Smooth muscle cell of the coronary artery (primary cell): ENCODE results near the gene PLEKHA8. TPM values are rescaled to one million over a fixed set of nuclear protein-coding genes. Genes with fewer than 3 reads are reported as not detected.

ENCODE experiments used
- total RNA-seq: library from RNA; depleted of rRNA; stranded (reverse); fragments of >200 nt; gene quantifications from 2 replicates; pipeline ENCODE4 v1.2.3, GENCODE V29; 2014; ENCODE audit warnings: low replicate concordance

The PLEKHA8 gene, protein sequence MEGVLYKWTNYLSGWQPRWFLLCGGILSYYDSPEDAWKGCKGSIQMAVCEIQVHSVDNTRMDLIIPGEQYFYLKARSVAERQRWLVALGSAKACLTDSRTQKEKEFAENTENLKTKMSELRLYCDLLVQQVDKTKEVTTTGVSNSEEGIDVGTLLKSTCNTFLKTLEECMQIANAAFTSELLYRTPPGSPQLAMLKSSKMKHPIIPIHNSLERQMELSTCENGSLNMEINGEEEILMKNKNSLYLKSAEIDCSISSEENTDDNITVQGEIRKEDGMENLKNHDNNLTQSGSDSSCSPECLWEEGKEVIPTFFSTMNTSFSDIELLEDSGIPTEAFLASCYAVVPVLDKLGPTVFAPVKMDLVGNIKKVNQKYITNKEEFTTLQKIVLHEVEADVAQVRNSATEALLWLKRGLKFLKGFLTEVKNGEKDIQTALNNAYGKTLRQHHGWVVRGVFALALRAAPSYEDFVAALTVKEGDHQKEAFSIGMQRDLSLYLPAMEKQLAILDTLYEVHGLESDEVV
- 7.6 and 10.6 TPM in 2 replicates for total RNA-seq

DNA sequence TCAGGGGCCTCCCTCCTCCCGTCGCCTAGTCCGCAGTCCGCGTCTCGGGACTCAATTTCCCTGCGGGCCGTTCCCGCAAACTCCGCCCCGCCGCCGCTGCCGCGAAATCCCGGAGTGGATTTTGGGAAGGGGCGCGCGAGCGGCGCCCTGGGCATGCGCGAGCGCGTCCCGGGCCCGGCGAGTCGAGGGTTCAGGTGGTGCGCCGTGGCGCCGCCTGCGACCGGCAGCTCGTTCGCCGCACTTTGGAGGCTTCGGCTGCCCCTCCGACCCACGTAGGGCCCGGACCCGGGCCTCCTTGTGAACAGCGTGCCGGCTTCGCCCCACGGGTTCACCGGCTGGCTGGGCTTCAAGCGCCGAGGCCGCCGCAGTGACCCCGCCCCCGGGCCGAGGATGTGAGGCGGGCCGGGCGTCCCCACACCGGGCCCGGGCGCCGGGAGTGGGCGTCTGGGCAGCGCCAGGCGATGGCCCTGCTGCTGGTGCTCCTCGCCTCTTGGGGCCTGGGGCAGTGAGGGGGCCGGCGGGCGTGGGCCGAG is at the start of gene PLEKHA8:
Gene PLEKHA8 (plus strand): TSS at position 197 of the 533 bp plus-strand sequence. CDS start 351 bp downstream, outside the sequence.

DNA sequence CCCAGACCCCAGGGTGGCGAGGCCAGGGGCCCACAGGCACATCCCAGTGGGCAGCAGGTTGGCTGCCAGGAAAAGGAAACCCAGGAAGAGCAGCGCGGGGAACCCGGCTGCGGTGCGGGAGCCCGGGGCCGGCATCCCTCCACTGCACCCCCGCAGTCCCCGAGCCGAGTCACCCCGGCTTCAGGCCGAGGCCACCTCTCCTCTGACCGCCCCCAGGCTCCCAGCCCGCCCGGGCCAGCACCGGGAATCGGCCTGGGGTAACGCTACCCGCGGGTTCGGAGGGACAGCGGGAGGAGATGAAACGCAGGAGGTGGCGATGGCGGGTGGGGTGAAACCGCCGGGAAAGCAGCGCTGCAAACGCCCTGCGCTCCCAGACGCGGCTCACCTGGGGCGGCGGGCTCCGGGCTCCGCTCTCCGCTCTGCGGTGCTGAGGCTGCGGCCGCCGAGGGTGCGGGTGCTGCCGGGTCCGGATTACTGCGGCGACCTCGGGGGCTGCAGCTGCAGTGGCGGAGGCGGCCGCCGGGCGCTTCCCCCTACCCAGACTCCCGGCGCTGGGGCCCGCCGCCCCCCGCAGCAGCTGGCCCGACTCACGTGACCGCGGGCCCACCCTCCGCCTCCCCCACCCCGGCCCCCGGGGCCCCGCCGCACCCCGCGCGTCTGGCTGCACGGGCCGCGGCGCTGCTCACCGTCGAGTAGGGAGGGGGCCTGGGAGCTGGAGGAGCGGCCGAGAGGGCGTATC is 38.8 kb upstream of the PLEKHA8 start, which contains the start of gene SCRN1:
Gene SCRN1 (minus strand): TSS at position 545 of the 739 bp plus-strand sequence. CDS start 20,734 bp downstream, outside the sequence.

DNA sequence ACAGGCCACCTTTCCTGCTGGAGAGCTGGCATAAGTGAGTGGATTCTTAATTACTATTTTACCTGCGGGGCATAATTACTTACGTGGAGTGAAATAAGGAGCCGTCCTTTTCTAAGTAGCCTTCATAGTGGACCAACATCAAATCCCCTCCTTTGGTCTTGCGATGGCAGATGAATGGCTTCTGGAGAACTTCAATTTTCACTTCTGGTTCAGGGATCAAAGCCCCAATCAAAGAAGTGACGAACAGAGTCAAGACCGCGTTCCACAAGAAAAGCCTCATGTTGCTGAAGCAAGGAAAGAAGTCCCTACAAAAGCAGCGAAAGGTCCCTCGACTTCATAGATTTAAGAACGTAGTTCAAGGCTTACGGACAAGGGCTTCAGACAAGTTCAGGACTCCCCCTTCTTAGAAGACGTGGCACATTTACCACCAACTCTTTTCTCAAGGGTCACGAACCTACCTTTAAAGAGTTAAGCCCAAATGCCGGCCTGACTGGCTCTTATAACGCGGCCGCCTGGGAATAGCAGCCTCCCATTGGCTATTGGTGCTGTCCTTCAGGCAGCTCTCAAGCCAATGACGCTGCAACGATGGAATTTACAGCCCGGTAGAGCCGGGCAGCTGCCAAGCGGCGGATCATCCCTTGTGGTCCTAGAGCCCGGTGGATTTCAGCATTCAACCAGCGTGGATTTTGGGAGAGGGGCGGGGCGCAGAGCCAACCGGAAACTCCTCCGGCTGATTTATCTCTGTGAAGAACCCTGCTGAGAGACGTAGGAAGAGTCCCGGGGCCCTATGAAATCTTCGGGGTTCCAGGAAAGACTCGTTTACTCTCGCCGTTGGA is 1.8 kb upstream of the PLEKHA8 start, which contains the start of gene FKBP14:
Gene FKBP14 (minus strand): TSS at position 474 of the 836 bp plus-strand sequence. CDS start 194 bp downstream, at position 280.

DNA sequence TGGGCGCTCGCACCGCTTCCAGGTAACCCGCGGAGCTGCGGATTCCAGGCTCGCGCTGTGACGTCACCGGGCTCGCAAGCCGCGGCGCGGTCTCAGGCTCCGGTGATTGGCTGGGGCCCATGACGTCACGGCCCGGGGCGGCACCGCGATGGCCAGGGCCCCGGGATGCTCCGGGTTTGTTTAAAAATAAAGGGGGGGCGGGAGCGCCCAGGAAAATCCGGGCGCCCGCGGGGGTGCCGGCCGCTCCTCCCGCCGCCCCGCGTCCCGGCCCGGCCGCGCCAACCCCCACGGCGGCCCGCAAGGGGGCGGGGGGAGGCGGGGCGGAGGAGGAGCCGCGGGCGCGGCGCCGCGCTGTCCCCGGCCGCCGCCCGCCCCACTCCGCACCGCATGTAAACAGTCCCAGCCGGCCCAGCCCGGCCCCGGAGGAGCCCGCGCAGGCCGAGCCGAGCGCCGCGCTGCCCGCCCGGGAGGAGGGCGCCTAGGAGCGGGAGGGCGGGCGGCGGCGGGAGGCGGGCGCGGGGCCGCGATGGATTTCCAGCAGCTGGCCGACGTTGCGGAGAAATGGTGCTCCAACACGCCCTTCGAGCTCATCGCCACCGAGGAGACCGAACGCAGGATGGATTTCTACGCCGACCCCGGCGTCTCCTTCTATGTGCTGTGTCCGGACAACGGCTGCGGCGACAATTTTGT is 106.5 kb downstream of the PLEKHA8 start, which contains the start of gene MTURN:
Gene MTURN (plus strand): TSS at position 376 of the 690 bp plus-strand sequence. CDS start 151 bp downstream, at position 527.

Other genes starting within 250 kb of the PLEKHA8 start
- not detected in 2 replicates for gene WIPF3, start 221.9 kb upstream of the PLEKHA8 start, total RNA-seq
- gene SCRN1, start 38.6 kb upstream of the PLEKHA8 start, total RNA-seq = 24.3 and 38.0 TPM in 2 replicates
- gene FKBP14, start 1.7 kb upstream of the PLEKHA8 start, total RNA-seq = 17.6 and 40.5 TPM in 2 replicates
- gene MTURN, start 106.6 kb downstream of the PLEKHA8 start, total RNA-seq = 10.4 and 29.6 TPM in 2 replicates